HG02759 (cell line): Measurements from ENCODE around the gene SCART1.

Experiments used
- ATAC-seq: cut with Tn5 transposase; IDR thresholded peaks from one replicate; pipeline ENCODE4 v1.9.1; 2021; ENCODE audit warnings: mild to moderate bottlenecking, moderate library complexity; ENCODE audit not compliant: unreplicated experiment

SCART1 gene

DNA sequence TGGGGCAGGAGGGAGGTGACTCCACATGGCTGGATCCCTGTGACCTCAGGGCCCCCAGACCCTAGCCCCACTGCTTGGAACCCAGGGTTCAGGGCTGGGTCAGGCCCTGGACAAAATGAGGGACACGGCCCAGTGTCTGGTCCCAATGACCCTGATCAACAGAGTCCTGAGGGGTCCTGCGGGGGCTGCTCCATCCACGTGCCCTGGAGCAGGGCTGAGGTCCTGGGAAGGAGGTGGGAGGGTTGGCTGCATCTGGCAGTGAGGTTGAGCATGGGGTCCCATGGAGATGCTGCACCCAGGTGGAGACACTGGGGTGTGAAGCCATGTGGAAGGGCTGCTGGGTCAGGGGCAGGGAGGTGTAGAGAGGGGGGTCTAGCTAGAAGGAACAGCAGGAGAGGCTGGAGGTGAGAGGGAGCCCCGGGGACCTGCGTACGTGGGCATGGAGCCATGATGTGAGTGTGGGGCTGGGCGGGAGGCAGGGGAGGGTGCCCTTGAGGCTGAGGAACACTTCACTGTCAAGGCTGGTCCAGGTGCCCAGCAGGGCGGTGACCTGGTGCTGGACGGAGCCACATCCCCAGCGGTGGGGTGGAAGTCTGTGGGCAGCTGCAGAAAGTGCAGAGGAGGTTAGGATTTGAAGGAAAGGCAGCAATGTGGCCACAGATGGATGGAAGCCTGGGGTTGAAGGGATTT lies 604 bp downstream of the SCART1 start:
- no peak for ATAC-seq

DNA sequence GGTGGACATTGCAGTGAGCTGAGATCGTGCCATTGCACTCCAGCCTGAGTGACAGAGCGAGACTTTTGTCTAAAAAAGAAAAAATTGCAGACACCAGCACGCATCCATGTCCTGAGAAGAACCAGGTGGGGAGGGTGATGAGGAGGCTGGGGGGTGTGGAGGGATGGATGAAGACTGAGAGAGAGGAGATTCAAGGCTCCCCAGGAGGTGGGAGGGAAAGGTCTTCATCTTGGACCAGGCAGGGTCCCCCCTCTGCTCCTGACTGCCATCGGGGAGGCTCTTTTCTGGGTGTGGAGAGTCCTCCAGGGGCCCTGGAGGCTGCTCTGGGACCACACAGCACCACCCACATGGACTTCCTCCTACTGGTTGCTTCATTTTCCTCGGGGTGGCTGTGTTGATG lies 1.5 kb downstream of the SCART1 start:
- ATAC-seq = no peak

DNA sequence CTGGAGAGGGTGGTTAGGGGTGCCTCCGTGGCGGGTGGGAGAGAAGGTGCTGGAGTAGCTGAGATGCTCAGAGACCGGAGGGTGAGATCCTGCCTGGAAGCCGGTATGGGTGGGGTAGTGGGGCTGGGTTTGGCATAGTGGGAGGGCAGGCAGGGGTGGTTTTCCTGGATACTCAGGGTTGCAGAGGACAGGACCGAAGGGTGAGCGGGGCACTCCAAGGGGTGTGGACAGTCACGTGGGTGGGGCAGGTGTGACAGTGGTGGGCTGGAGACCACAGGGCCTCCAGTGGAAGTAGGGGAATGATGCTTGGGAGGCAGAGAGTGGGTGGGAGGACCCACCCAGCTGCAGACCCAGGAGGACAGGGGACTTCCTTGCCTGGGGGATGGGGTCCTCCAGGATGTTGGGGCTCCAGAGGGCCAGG lies 1.9 kb downstream of the SCART1 start:
- ATAC-seq = no peak

DNA sequence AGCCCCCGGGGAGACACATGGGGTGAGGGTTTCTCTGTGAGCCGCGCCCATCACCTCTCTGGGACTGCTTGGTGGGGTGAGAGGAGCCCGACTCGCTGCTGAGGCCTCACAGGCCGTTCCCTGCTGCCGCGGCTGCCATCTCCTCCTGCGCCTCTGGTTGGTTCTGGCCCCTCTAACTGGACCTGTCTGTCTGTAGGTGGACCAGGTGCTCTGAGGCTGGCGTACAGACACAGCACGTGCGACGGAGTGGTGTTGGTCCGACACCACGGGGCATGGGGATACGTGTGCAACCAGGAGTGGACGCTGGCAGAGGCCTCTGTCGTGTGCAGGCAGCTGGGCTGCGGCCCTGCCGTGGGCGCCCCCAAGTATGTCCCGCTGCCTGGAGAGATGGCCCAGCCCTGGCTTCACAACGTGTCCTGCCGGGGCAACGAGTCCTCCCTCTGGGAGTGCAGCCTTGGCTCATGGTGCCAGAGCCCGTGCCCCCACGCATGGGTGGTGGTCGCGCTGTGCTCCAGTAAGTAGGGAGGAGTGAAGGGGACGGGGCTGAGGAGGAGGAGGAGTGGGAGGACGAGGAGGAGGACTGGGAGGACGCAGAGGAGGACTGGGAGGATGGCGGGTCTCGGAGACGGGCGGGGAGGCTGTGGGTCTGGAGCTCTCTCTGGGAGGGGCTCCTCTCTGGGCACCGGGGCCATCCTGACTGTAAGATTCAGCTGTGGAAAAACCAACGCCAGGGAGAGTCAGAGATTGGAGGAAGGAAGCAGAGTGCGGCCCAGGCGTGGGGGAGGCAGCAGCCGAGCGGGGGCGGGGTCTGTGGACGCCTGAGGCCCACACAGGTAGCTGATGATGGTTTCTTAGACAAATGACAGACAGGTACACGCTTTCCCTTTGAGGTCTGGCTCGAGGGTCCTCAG lies 2.6 kb downstream of the SCART1 start:
- ATAC-seq = no peak

DNA sequence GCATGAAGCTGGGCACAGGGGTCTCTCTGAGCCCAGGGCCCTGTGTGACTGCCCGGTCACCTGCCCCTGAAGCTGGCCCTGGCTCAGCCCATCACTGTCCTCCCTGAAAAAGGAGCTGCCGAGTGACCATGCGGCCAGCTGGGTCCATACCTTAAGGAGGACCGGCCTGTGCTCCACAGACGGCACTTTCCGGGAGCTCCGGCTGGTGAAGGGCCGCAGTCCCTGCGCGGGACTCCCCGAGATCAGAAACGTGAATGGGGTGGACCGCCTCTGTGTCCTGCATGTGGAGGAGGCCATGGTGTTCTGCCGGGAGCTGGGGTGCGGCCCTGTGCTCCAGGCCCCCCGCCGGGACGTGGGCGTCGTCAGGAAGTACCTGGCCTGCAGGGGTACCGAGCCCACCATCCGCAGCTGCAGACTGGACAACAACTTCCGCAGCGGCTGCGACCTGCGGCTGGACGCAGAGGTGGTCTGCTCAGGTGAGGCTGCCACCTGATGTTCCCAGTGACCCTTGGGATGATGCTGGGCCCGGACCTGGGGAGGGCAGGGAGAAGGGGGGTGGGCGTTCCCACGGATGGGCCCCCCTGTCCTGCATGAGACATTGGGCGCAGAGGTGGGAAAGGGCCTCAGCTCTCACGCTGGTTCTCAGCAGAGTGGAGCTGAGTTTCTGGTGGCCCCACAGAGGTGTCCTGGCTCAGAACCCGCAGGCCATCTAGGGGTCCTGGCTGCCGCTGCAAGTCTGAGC lies 3.5 kb downstream of the SCART1 start:
- ATAC-seq = no peak

DNA sequence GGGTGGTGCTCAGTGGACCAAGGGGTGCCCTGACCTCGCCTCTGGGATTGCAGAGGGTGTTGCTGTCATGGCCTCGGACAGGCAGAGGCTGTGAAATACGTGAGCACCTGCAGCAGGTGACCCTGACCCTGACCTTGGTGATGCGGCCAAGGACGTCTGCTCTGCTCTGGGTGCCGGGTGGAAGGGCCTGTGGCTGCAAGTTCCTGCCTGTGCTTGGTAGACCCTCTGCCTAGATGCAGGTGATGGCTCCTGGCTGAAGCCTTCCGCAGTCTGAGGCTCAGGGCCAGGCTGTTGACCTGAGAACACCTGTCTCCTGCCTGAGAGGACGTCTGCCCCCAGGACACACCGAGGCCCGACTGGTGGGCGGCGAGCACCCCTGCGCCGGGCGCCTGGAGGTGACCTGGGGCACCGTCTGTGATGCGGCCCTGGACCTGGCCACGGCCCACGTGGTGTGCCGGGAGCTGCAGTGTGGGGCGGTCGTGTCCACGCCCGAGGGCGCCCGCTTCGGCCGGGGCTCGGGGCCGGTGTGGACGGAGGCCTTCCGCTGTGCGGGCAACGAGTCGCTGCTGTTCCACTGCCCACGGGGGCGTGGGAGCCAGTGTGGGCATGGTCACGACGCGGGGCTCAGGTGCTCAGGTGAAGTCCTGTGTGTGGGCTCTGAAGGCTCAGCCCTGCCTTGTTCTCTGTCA lies 4.4 kb downstream of the SCART1 start:
- no peak for ATAC-seq

DNA sequence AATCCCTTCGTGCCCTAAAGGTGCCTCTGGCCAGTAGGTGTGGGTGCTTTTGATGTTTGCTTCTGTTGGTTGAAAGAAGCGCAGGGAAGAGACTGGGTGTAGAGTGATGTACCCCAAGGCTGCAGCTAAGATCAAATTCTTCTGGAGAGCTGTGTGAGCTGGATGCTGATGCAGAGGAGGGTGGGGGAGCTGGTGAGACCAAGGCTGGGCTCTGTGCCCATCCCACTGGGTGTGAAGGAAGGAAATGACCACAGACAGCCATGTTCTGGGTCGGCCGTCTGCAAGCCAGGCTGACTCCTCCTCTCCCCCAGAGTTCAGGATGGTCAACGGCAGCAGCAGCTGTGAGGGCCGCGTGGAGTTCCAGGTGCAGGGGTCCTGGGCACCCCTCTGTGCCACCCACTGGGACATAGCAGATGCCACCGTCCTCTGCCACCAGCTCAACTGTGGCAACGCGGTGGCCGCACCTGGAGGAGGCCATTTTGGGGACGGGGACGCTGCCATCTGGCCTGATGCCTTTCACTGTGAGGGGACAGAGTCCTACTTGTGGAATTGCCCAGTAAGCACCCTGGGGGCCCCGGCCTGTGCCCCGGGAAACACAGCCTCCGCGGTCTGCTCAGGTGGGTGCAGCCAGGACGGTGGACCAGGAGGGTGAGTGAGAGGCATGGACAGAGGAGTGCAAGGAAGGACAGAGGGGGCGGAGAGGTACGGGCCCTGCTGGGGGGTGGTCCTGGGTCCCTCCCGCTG lies 5.1 kb downstream of the SCART1 start:
- no peak for ATAC-seq

DNA sequence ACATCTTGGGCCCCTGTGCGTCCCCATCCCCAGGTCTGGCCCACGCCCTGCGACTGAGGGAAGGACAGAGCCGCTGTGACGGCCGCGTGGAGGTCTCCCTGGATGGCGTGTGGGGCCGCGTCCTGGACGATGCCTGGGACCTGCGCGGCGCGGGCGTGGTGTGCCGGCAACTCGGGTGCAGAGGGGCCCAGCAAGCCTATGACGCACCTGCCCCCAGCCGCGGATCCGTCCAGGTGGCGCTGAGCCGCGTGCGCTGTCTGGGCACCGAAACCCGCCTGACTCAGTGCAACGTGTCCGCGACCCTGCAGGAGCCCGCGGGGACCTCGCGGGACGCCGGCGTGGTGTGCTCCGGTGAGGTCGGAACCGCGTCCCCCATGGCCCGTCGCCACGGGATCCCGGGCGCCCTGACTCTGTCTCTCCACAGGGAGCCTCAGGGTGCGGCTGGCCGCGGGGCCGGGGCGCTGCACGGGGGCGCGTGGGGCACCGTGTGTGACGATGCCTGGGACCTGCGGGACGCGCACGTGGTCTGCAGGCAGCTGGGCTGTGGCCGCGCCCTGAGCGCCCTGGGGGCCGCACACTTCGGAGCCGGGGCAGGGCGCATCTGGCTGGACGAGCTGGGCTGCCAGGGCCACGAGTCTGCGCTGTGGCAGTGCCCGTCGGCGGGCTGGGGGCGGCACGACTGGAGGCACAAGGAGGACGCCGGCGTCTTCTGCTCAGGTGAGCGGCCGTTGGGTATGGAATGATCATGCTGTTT lies 5.9 kb downstream of the SCART1 start:
- no peak for ATAC-seq

DNA sequence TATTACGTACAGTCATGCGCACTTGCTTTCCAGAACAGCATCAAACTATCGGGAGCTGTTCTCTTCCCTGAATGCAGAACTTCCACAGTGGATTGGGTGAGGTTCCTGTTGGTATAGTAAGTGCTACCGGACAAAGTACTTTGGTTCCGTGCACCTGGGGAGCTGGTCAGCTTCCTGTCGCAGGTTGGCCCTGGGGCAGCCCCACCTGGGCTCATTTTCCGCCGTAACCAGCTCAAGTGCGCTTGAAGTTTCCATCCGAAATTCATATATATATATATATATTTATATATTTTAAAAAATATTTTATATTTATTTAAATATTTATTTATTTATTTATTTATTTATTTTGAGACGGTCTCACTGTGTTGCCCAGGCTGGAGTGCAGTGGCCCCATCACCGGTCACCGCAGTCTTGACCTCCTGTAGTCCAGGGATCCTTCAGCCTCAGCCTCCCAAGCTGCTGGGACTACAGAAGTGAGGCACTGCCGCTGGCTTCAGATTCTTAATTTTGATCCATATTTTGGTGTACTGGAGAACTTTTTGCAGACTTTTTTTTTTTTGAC lies 6.5 kb downstream of the SCART1 start:
- ATAC-seq = no peak

DNA sequence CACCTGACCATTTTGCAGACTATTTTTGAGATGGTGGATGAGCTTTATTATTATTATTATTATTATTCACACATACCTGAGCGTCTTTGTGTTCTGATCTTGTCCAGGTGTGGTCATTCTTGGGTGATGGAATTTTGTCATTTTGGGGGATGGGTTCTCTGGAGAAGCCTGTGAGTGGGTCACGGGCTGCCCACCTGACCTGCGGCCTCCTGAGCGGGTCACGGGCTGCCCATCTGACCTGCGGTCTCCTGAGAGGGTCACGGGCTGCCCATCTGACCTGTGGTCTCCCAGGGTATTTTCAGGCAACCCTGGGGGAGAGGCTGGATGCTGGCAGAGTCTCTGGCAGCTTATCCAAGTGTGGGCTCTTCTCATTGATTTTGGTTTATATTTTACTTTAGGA lies 7.3 kb downstream of the SCART1 start:
- no peak for ATAC-seq

DNA sequence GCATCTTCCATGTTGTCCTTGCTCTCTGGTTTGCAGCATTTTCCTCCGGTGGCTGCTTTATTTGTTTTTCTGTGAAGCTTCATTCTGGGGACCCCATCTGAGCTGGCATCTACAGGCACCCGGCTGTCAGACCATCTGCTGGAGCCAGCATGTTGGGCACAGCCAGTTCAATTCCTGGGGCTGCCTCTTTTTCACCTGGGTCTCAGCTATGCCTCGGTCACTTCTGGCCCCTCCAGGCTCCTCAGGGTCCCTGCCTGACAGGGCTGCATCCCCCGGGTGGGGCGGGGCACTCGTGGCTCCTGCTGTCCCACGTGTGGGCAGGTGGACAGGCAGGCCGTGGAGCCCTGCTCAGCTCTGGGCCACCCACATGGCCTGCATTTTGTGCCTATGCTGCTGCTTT lies 8.1 kb downstream of the SCART1 start:
- ATAC-seq = no peak

DNA sequence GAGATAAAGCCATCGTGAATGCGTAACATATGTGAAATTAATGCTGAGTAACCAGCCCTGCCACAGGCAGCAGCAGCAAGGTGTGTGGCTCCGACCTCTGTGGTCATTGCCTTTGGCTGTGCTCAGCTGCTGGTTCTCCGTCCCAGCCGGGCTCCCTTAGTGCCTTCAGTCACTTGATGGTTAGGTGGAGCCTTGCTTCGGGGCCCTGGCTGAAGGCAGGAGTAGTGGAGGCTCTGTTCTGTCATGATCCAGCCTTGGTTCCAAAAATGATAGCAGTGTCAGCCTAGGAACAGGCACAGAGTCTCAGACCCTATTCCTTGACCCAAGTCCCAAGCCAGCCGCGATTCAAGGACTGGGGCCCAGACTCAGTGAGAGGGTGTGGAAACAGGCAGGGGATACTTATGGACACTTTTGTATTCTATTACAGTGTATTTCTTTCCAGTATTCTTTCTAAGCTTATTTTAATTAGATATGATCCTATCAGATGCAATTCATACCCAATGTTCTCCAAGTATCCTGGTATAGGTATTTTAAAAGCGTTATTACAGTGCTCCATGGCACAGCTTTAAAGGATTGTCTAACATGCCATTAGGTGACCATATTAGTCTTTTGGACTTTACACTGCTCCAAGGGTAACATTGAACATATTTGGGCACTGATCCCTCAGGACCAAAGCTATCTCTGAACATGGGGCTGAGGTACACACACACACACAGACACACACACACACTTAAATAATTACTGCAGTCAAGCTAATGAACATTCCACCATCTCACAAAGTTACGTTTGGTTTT lies 9.0 kb downstream of the SCART1 start:
- no peak for ATAC-seq

DNA sequence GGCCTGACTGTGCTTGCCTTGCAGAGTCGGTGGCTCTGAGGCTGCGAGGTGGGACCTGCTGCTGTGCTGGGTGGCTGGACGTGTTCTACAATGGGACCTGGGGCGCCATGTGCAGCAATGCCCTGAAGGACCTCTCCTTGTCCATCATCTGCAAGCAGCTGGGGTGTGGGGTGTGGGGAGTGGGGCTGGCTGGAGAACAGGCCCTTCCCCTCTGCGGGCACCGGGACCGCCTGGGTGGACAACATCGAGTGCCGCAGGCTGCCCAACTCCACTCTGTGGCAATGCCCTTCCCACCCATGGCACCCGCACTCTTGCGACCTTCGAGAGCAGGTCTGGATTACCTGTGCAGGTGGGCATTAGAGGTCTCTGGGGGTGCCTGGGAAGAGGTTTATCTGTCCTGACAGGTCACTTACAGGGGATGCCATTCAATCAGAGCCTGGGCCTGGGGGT lies 10.9 kb downstream of the SCART1 start:
- no peak for ATAC-seq

DNA sequence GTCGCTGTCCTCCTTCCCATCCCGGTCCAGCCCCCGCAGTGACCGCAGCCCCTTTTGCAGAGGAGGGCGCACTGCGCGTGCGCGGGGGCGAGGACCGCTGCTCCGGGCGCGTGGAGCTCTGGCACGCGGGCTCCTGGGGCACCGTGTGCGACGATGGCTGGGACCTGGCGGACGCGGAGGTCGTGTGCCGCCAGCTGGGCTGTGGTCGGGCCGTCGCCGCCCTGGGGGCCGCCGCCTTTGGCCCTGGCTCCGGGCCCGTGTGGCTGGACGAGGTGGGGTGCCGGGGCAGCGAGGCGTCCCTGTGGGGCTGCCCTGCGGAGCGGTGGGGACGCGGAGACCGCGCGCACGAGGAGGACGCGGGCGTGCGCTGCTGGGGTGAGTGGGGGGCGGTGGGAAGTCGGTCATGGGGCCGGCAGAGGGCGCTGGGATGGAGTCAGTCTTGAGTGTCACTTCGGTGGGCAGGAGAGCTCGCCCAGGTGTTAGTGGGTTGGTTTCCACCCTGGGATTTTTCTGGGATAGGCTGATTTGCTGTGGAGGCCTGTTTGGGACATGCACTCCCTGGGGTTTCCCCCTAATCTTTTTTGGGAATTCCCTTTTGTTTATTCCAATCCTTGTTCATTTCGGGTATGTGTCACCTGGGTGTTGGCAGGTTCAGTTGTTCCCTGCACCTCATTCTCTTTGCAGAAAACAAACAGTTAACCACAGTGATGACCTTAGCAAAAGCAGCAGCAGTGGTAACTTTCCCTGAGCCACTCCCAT lies 11.6 kb downstream of the SCART1 start:
- ATAC-seq = no peak

DNA sequence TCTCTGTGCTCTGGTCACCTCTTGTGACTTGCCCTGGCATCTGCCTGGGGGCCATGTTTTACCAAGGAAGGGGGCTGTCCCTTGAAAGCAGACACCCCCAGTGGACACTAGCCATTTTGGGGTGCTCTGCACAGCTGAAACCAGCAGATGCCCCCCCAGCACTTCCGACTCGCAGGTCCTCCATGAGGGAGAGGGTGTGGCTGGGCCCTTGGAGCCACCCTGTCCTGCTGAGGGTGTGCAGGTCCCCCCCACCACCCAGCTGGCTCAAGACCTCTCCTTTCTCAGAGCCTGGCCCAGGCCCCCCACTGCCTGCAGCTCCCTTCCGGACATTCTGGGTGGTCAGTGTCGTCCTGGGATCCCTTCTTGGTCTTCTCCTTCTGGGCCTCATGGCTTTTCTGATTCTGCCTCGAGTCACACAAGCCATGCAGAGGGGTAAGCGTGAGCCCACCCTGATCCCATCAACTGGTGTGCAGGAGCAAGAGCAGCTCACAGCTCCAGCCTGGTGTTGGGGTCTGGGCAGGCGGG lies 12.3 kb downstream of the SCART1 start:
- ATAC-seq = no peak

DNA sequence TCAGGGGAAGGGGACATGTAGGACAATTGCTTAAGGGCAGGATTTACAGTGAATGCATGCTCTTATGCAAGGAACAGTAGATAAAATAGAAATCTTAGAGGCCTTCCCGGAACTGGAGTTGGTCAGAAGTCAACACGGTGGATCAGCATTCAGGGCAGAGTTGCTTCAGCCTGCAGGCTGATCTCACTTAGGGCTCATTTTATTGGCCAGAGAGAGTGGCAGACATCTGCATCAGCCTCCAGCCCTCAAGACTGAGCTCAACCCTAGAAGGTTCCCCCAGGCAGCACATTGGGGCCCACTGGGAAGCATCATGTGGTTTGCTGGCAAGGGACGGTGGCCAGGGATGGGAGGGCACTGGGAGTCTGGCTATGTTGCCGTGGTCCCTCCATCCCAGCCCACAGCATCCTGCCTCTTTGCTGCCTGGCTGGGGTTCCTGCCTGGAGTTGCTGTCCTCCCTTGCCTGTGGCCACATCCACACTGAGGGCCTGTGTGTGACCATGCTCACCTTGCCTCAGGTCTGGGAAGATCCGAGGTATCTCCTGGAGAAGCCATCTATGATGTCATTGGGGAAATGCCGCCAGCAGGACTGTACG lies 13.0 kb downstream of the SCART1 start:
- no peak for ATAC-seq

DNA sequence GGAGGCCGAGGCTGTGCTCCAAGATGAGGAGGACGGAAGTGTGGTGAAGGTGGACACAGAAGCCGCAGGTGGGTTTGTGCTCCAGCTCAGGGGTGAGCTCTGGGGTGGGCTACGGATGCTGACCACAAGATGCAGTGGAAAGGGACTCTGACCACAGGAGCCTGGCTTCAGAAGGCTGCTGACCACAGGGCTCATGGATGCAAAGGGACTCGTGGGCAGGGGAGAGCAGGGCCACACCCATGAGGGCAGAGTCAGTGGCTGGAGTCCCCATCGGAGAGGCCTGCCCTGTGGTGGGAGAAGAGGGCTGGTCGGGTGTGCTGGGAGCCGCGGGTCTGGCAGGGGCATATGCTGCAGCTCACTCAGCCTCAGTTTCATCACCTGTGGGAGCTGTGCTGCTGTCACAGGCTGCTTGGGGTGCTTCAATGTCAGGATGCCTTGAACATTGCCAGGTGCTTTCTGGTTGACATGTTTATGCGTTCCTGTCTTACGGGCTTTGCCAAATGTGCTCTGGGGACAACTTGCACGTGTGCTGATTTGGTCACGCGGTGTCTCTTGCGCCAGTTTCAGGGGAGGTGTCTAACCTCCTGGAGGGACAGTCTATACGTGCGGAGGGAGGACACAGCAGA lies 13.7 kb downstream of the SCART1 start:
- ATAC-seq = no peak
